HEK293 (cell line): ENCODE measurements around the gene CAPS.

Source experiments
- CTCF ChIA-PET: fragments of 350-600 bp; formaldehyde crosslinking; extraction: SDS; loops from one replicate; lab custom pipeline; 2021; ENCODE audit warnings: antibody characterized with exemption; lab: Yijun Ruan, JAX
- POLR2A ChIA-PET: fragments of 300-600 bp; formaldehyde crosslinking; extraction: SDS; loops from one replicate; lab custom pipeline; 2020; ENCODE audit warnings: antibody characterized with exemption, inconsistent platforms; lab: Yijun Ruan, JAX
- H3K27ac ChIP-seq: fragments of 200-500 bp; sonication (Bioruptor generic); 2 replicates; pipeline ENCODE4 v1.5.1; 2014; ENCODE audit warnings: low read depth, low read length, control low read depth, inconsistent platforms; ENCODE audit errors: extremely low read depth
- H3K36me3 ChIP-seq, 2 experiments: fragments of 200-500 bp in 1 of 2; sonication (Bioruptor generic) in 1 of 2; 1 replicate in 1 of 2; 2 replicates in 1 of 2; pipeline ENCODE4 v1.5.1; 2014 to 2017; ENCODE audit warnings: inconsistent platforms in 2 of 2, low read length in 2 of 2; ENCODE audit not compliant: control insufficient read depth in 2 of 2, insufficient read depth in 1 of 2
- H3K4me1 ChIP-seq: fragments of 200-500 bp; sonication (Bioruptor generic); 2 replicates; pipeline ENCODE4 v1.5.1; 2014; ENCODE audit warnings: mild to moderate bottlenecking, low read length, inconsistent platforms; ENCODE audit not compliant: control insufficient read depth, insufficient read depth
- H3K4me3 ChIP-seq: 2 replicates; pipeline ENCODE4 v1.5.1; 2011; ENCODE audit warnings: low read depth, mild to moderate bottlenecking, control low read depth, low read length, moderate library complexity
- H3K9me3 ChIP-seq: fragments of 200-500 bp; sonication (Bioruptor generic); 2 replicates; pipeline ENCODE4 v1.5.1; 2014; ENCODE audit warnings: low read depth, low read length, inconsistent platforms; ENCODE audit not compliant: control insufficient read depth, insufficient read depth
- CTCF ChIP-seq: fragments of 450-650 bp; formaldehyde crosslinking; IDR thresholded peaks from 2 replicates; pipeline ENCODE4 v1.5.1; 2016; ENCODE audit warnings: missing biosample characterization, missing genetic modification characterization
- FEZF1 ChIP-seq: fragments of 450-650 bp; formaldehyde crosslinking; IDR thresholded peaks from 2 replicates; pipeline ENCODE4 v1.5.1; 2016; ENCODE audit warnings: missing biosample characterization, missing genetic modification characterization
- GLI4 ChIP-seq: fragments of 450-650 bp; formaldehyde crosslinking; IDR thresholded peaks from 2 replicates; pipeline ENCODE4 v1.5.1; 2016; ENCODE audit warnings: missing biosample characterization, missing genetic modification characterization
- IKZF3 ChIP-seq: fragments of 450-650 bp; IDR thresholded peaks from 2 replicates; pipeline ENCODE4 v1.5.0; 2018; ENCODE audit warnings: missing biosample characterization, mild to moderate bottlenecking, missing genetic modification characterization, moderate library complexity
- PBX3 ChIP-seq: sonication (generic); formaldehyde crosslinking; IDR thresholded peaks from 2 replicates; pipeline ENCODE4 v1.8.1; 2022; ENCODE audit warnings: mild to moderate bottlenecking, moderate library complexity, missing genetic modification reagents
- PRDM6 ChIP-seq: fragments of 450-650 bp; formaldehyde crosslinking; IDR thresholded peaks from 2 replicates; pipeline ENCODE4 v1.5.1; 2017; ENCODE audit warnings: missing biosample characterization, missing genetic modification characterization
- SP2 ChIP-seq: fragments of 450-650 bp; formaldehyde crosslinking; IDR thresholded peaks from 2 replicates; pipeline ENCODE4 v1.5.1; 2016; ENCODE audit warnings: missing biosample characterization, missing genetic modification characterization
- ZEB2 ChIP-seq: fragments of 450-650 bp; formaldehyde crosslinking; IDR thresholded peaks from 2 replicates; pipeline ENCODE4 v1.5.1; 2016; ENCODE audit warnings: missing biosample characterization, missing genetic modification characterization
- ZIC2 ChIP-seq: fragments of 450-650 bp; formaldehyde crosslinking; IDR thresholded peaks from 2 replicates; pipeline ENCODE4 v1.5.1; 2016; ENCODE audit warnings: missing biosample characterization, missing genetic modification characterization
- ZNF140 ChIP-seq: fragments of 450-650 bp; formaldehyde crosslinking; IDR thresholded peaks from 2 replicates; pipeline ENCODE4 v1.5.1; 2016; ENCODE audit warnings: missing biosample characterization, missing genetic modification characterization
- ZNF169 ChIP-seq: fragments of 450-650 bp; formaldehyde crosslinking; IDR thresholded peaks from 2 replicates; pipeline ENCODE4 v1.5.1; 2016; ENCODE audit warnings: missing biosample characterization, missing genetic modification characterization
- ZNF19 ChIP-seq: fragments of 450-650 bp; formaldehyde crosslinking; IDR thresholded peaks from 2 replicates; pipeline ENCODE4; 2016; ENCODE audit warnings: missing biosample characterization, missing genetic modification characterization, low read depth
- ZNF24 ChIP-seq: fragments of 450-650 bp; formaldehyde crosslinking; IDR thresholded peaks from 2 replicates; pipeline ENCODE4 v1.5.1; 2016; ENCODE audit warnings: missing biosample characterization, missing genetic modification characterization
- ZNF501 ChIP-seq: fragments of 450-650 bp; formaldehyde crosslinking; IDR thresholded peaks from 2 replicates; pipeline ENCODE4 v1.5.1; 2016; ENCODE audit warnings: missing biosample characterization, missing genetic modification characterization
- ZNF561 ChIP-seq: fragments of 450-650 bp; IDR thresholded peaks from 2 replicates; pipeline ENCODE4 v1.5.1; 2018; ENCODE audit warnings: missing biosample characterization, missing genetic modification characterization, borderline replicate concordance
- ZNF629 ChIP-seq: fragments of 450-650 bp; formaldehyde crosslinking; IDR thresholded peaks from 2 replicates; pipeline ENCODE4 v1.5.1; 2017; ENCODE audit warnings: missing biosample characterization, missing genetic modification characterization
- ZNF776 ChIP-seq: fragments of 450-650 bp; formaldehyde crosslinking; IDR thresholded peaks from 2 replicates; pipeline ENCODE4 v1.5.0; 2017; ENCODE audit warnings: missing biosample characterization, missing genetic modification characterization, borderline replicate concordance
- TF ChIP-seq, protein P1 (sequence below): fragments of 450-650 bp; formaldehyde crosslinking; IDR thresholded peaks from 2 replicates; pipeline ENCODE4 v1.5.1; 2017; ENCODE audit warnings: missing biosample characterization, missing genetic modification characterization
- TF ChIP-seq, protein P2 (sequence below): fragments of 450-650 bp; IDR thresholded peaks from 2 replicates; pipeline ENCODE4 v1.5.1; 2018; ENCODE audit warnings: missing biosample characterization, mild to moderate bottlenecking, missing genetic modification characterization
- TF ChIP-seq, protein P3 (sequence below): fragments of 450-650 bp; formaldehyde crosslinking; IDR thresholded peaks from 2 replicates; pipeline ENCODE4 v1.5.1; 2017; ENCODE audit warnings: missing biosample characterization, missing genetic modification characterization
- TF ChIP-seq, protein P4 (sequence below): fragments of 450-650 bp; formaldehyde crosslinking; IDR thresholded peaks from 2 replicates; pipeline ENCODE4 v1.5.1; 2016; ENCODE audit warnings: missing biosample characterization, missing genetic modification characterization, borderline replicate concordance

CAPS gene

DNA sequence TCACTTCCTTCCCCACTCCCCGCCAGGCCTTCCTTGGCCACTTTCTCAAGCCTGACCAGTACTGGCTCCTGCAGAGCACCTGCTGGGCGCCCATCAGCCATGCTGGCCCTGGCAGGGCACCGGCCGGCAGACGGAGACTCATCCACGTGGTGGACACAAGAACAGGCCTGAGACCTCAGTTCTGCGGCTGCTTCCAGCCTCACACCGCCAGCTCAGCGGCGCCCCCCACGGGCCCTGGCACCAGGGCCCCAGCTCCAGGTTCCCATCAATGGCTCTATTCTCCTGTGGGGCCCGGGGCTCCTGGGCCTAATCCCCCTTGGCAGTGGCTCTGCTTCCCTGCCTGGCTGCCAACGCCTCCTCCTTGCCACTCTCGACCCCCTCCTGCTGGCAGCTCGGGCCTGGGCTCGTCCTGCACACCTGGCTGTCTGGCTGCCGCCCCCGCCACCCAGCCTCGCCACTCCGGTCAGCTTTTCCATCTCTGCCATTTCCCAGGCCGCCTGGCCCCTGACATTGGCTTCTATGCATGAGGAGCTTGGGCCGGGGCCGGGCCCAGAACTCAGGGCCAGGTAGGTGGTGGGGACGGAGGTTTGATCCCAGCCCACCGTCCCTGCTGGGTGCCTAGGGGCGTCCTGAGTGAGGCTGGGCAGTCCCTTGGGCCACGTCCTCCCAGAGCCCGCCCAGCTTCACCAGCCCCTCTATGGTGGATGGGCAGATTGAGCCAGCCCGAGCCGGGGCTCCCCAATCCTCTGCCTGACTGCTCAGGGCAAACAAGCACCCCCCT is 16.7 kb upstream of the CAPS start (continued):
- TF ChIP-seq PBX3 (CRISPR knock-in tag) (no peak), ZNF19 (no peak), ZIC2 (peak; percentile 37; the same call in 1 of the 2 replicates), ZEB2 (tag by site-specific recombination) (no peak)
- TF ChIP-seq, protein P1, sequence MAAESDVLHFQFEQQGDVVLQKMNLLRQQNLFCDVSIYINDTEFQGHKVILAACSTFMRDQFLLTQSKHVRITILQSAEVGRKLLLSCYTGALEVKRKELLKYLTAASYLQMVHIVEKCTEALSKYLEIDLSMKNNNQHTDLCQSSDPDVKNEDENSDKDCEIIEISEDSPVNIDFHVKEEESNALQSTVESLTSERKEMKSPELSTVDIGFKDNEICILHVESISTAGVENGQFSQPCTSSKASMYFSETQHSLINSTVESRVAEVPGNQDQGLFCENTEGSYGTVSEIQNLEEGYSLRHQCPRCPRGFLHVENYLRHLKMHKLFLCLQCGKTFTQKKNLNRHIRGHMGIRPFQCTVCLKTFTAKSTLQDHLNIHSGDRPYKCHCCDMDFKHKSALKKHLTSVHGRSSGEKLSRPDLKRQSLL (tag by site-specific recombination), result peak; percentile 79

GRCh38 chr19:5899728-5900526 is 14.1 kb upstream of the CAPS start:
- Histone ChIP-seq H3K27ac (no peak overlapping the region), H3K4me1 (no peaks in the 10 kb centered on the region), H3K4me3 (no peak overlapping the region), H3K36me3 (peaks cover 4 to 40% of the 10 kb centered on the region in 2 experiments; a peak in 2 of 3 replicates), H3K9me3 (no peaks in the 10 kb centered on the region)
- POLR2A ChIA-PET, result interaction anchor here (0.6 kb wide), 1 partner anchor 87 kb away, joined by 6 read pairs; no protein-coding TSS in a partner anchor
- CTCF ChIA-PET, result interaction anchor here (0.7 to 6.5 kb wide), 2 partner anchors 96 to 106 kb away, joined by 3 to 56 read pairs; partner anchors contain the start of gene NRTN
- peak; percentile 91 for TF ChIP-seq ZNF24 (tag by site-specific recombination)
- TF ChIP-seq ZNF140, result no peak
- no peak for TF ChIP-seq SP2 (tag by site-specific recombination)

- ChIA-PET CTCF (interaction anchor here (0.9 to 6.5 kb wide), 4 partner anchors 10 to 211 kb away, joined by 3 to 56 read pairs (median 10); partner anchors contain the start of gene NRTN), POLR2A (no interaction called here)
- no peak overlapping the region for H3K4me3 ChIP-seq
- no peaks in the 10 kb centered on the region for H3K4me1 ChIP-seq
- TF ChIP-seq, protein P2, sequence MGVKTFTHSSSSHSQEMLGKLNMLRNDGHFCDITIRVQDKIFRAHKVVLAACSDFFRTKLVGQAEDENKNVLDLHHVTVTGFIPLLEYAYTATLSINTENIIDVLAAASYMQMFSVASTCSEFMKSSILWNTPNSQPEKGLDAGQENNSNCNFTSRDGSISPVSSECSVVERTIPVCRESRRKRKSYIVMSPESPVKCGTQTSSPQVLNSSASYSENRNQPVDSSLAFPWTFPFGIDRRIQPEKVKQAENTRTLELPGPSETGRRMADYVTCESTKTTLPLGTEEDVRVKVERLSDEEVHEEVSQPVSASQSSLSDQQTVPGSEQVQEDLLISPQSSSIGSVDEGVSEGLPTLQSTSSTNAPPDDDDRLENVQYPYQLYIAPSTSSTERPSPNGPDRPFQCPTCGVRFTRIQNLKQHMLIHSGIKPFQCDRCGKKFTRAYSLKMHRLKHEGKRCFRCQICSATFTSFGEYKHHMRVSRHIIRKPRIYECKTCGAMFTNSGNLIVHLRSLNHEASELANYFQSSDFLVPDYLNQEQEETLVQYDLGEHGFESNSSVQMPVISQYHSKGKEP, result no peak
- TF ChIP-seq, protein P3, sequence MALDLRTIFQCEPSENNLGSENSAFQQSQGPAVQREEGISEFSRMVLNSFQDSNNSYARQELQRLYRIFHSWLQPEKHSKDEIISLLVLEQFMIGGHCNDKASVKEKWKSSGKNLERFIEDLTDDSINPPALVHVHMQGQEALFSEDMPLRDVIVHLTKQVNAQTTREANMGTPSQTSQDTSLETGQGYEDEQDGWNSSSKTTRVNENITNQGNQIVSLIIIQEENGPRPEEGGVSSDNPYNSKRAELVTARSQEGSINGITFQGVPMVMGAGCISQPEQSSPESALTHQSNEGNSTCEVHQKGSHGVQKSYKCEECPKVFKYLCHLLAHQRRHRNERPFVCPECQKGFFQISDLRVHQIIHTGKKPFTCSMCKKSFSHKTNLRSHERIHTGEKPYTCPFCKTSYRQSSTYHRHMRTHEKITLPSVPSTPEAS (tag by site-specific recombination), result no peak
- TF ChIP-seq FEZF1 (tag by site-specific recombination) (no peak), GLI4 (tag by site-specific recombination) (no peak), ZNF776 (tag by site-specific recombination) (no peak), ZNF169 (tag by site-specific recombination) (no peak), ZNF629 (tag by site-specific recombination) (no peak), ZNF561 (tag by site-specific recombination) (no peak), ZNF501 (tag by site-specific recombination) (no peak), IKZF3 (tag by site-specific recombination) (no peak), PRDM6 (tag by site-specific recombination) (no peak), CTCF (tag by site-specific recombination) (no peak)
- TF ChIP-seq, protein P4, sequence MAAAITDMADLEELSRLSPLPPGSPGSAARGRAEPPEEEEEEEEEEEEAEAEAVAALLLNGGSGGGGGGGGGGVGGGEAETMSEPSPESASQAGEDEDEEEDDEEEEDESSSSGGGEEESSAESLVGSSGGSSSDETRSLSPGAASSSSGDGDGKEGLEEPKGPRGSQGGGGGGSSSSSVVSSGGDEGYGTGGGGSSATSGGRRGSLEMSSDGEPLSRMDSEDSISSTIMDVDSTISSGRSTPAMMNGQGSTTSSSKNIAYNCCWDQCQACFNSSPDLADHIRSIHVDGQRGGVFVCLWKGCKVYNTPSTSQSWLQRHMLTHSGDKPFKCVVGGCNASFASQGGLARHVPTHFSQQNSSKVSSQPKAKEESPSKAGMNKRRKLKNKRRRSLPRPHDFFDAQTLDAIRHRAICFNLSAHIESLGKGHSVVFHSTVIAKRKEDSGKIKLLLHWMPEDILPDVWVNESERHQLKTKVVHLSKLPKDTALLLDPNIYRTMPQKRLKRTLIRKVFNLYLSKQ, result no peak
- no peaks in the 10 kb centered on the region for H3K9me3 ChIP-seq
- peaks cover 4 to 29% of the 10 kb centered on the region in 2 experiments; a peak in 2 of 3 replicates for H3K36me3 ChIP-seq
- no peak overlapping the region for H3K27ac ChIP-seq
These were observed 13.1 kb upstream of the CAPS start for GRCh38 chr19:5900976-5901375.
